ENCODE measurements around the gene SLF1.

- no peak for TF ChIP-seq CTCF (IDR thresholded peaks at IDR 0.05)
- TF ChIP-seq POLR2A (IDR thresholded peaks at IDR 0.05), result no peak
Measured at GRCh38 chr5:94627191-94627590, 8.7 kb downstream of the SLF1 start.
